Lower lobe of right lung (tissue), 2 donors: ENCODE results near the gene INHA. TPM values are rescaled to one million over a fixed set of nuclear protein-coding genes. Genes with fewer than 3 reads are reported as not detected.

Experiments
- ATAC-seq, 2 donors: fragments of 200-7000 bp; cut with Tn5 transposase; one replicate each; pipeline ENCODE4 v1.9.1; 2020 to 2022; ENCODE audit warnings: mild to moderate bottlenecking in 2 of 2, moderate library complexity in 2 of 2
- DNase-seq: peaks from one replicate; pipeline ENCODE4 v3.0.0-alpha.2; 2020
- H3K27ac ChIP-seq: fragments of 200-600 bp; one replicate; pipeline ENCODE4 v1.8.0; 2022
- H3K27me3 ChIP-seq: fragments of 200-600 bp; one replicate; pipeline ENCODE4 v1.8.0; 2022; ENCODE audit warnings: low read depth
- H3K36me3 ChIP-seq: fragments of 200-600 bp; one replicate; pipeline ENCODE4 v1.8.0; 2022; ENCODE audit warnings: mild to moderate bottlenecking
- H3K4me1 ChIP-seq: fragments of 200-600 bp; one replicate; pipeline ENCODE4 v1.8.0; 2022
- H3K4me3 ChIP-seq: fragments of 200-600 bp; one replicate; pipeline ENCODE4 v1.8.0; 2022; ENCODE audit warnings: mild to moderate bottlenecking
- H3K9me3 ChIP-seq: fragments of 200-600 bp; one replicate; pipeline ENCODE4 v1.8.0; 2022
- CTCF ChIP-seq: fragments of 200-600 bp; IDR thresholded peaks from one replicate; pipeline ENCODE4 v1.8.0; 2022; ENCODE audit warnings: antibody characterized with exemption, mild to moderate bottlenecking
- intact Hi-C: fragments of 100-400 bp; cut with DNase I; formaldehyde crosslinking; loops from one replicate; pipeline ENCODE4 v1.11.0; 2022
- long read RNA-seq: library from polyadenylated mRNA; unstranded; transcript quantifications from one replicate; pipeline ENCODE4 v2.0.0, GENCODE V29; 2021
- total RNA-seq: library from RNA; stranded (reverse); fragmentation: NEBNext Ultra II Directional; extraction: Animal tissue kit (Norgen Biotek cat#: 25700); gene quantifications from one replicate; pipeline ENCODE4 v1.2.1, GENCODE V29; 2021
- donor health status: DM: no; HTN: yes; CAD: no; lungs with severe emphysema.

Gene INHA
- total RNA-seq, result not detected
- long read RNA-seq, result 0 reads

GRCh38 chr2:219572237-219573001, at the start of gene INHA:
INHA (plus strand) TSS chr2:219572310; CDS start chr2:219572375, 65 bp downstream.
- DNase-seq (no peak), ATAC-seq (no peak)
- no peaks in the 10 kb centered on the region for H3K9me3 ChIP-seq
- H3K27me3 ChIP-seq, result peaks cover 19% of the 10 kb centered on the region
- peaks cover 3% of the 10 kb centered on the region for H3K36me3 ChIP-seq
- TF ChIP-seq CTCF, result no peak
- intact Hi-C loops, result no loop called here
- H3K4me3 ChIP-seq, result peak within 1 kb of the TSS; percentile 66
- H3K4me1 ChIP-seq, result peaks cover 11% of the 10 kb centered on the region
- H3K27ac ChIP-seq, result peak within 1 kb of the TSS; percentile 73

- H3K4me1 ChIP-seq, result peaks cover 5% of the 10 kb centered on the region
- no peak overlapping the region for H3K27ac ChIP-seq
- H3K27me3 ChIP-seq, result peaks cover 86% of the 10 kb centered on the region
- H3K4me3 ChIP-seq, result no peak overlapping the region
- no peak for TF ChIP-seq CTCF
- DNase-seq (no peak), ATAC-seq (no peak)
- no peaks in the 10 kb centered on the region for H3K36me3 ChIP-seq
- intact Hi-C loops, result no loop called here
- H3K9me3 ChIP-seq, result no peaks in the 10 kb centered on the region
Observed at GRCh38 chr2:219523031-219523671, 49.0 kb upstream of the INHA start.

GRCh38 chr2:219524817-219525216, 47.3 kb upstream of the INHA start:
- H3K36me3 ChIP-seq, result no peaks in the 10 kb centered on the region
- intact Hi-C loops, result no loop called here
- H3K4me3 ChIP-seq, result no peak overlapping the region
- no peak overlapping the region for H3K27ac ChIP-seq
- no peak for TF ChIP-seq CTCF
- no peaks in the 10 kb centered on the region for H3K9me3 ChIP-seq
- H3K4me1 ChIP-seq, result peaks cover 5% of the 10 kb centered on the region
- DNase-seq (no peak), ATAC-seq (no peak)
- H3K27me3 ChIP-seq, result peaks cover 96% of the 10 kb centered on the region

- Histone ChIP-seq H3K4me3 (no peak overlapping the region), H3K27ac (no peak overlapping the region), H3K27me3 (peaks cover 96% of the 10 kb centered on the region), H3K36me3 (no peaks in the 10 kb centered on the region), H3K4me1 (peaks cover 5% of the 10 kb centered on the region), H3K9me3 (no peaks in the 10 kb centered on the region)
- no peak for ATAC-seq
- DNase-seq, result no peak
- intact Hi-C loops, result no loop called here
- no peak for TF ChIP-seq CTCF
Observed at GRCh38 chr2:219525533-219526232, 46.4 kb upstream of the INHA start.

GRCh38 chr2:219526320-219527075, 45.6 kb upstream of the INHA start:
- intact Hi-C loops, result no loop called here
- ATAC-seq, result no peak

More at GRCh38 chr2:219526320-219527075, 45.6 kb upstream of the INHA start:
- H3K36me3 ChIP-seq, result no peaks in the 10 kb centered on the region
- H3K27me3 ChIP-seq, result peaks cover 98% of the 10 kb centered on the region
- H3K4me3 ChIP-seq, result no peak overlapping the region
- H3K27ac ChIP-seq, result no peak overlapping the region
- H3K4me1 ChIP-seq, result peaks cover 5% of the 10 kb centered on the region
- TF ChIP-seq CTCF, result no peak
- H3K9me3 ChIP-seq, result no peaks in the 10 kb centered on the region
- DNase-seq, result no peak
